Measurements from ENCODE around the gene ATP10D.

GRCh38 chr4:47499700-47500099 is 14.6 kb downstream of the ATP10D start:
- TF ChIP-seq POLR2A (IDR thresholded peaks at IDR 0.05) (no peak), CTCF (IDR thresholded peaks at IDR 0.05) (no peak)
